H9 (cell line): ENCODE data around the gene ZNF576. TPM values are rescaled to one million over a fixed set of nuclear protein-coding genes. Genes with fewer than 3 reads are reported as not detected.

Source experiments
- DNase-seq: peaks from one replicate; pipeline ENCODE4 v3.0.0-alpha.2; 2017
- H2AFZ ChIP-seq: one replicate; pipeline ENCODE4 v1.6.1; 2013; ENCODE audit warnings: mild to moderate bottlenecking, low read length, control low read depth, moderate library complexity
- H2AK5ac ChIP-seq: 2 replicates; pipeline ENCODE4 v1.6.1; 2013; ENCODE audit warnings: low read length, control low read depth, mixed read lengths; ENCODE audit not compliant: insufficient read length
- H2BK120ac ChIP-seq: one replicate; pipeline ENCODE4 v1.6.1; 2013; ENCODE audit warnings: low read depth, mild to moderate bottlenecking, low read length, control low read depth, inconsistent platforms; ENCODE audit not compliant: poor library complexity, severe bottlenecking
- H2BK12ac ChIP-seq: 2 replicates; pipeline ENCODE4 v1.6.1; 2013; ENCODE audit warnings: low read length, control low read depth, mixed read lengths, low read depth; ENCODE audit not compliant: insufficient read length
- H2BK15ac ChIP-seq: 2 replicates; pipeline ENCODE4 v1.6.1; 2013; ENCODE audit warnings: low read depth, low read length, control low read depth
- H2BK20ac ChIP-seq: one replicate; pipeline ENCODE4 v1.6.1; 2013; ENCODE audit warnings: low read depth, mild to moderate bottlenecking, low read length, control low read depth, inconsistent platforms; ENCODE audit not compliant: poor library complexity, severe bottlenecking
- H2BK5ac ChIP-seq: 2 replicates; pipeline ENCODE4 v1.6.1; 2013; ENCODE audit warnings: low read length, control low read depth, mixed read lengths; ENCODE audit not compliant: insufficient read length
- H3K14ac ChIP-seq: 2 replicates; pipeline ENCODE4 v1.6.1; 2013; ENCODE audit warnings: low read length, control low read depth; ENCODE audit not compliant: insufficient read depth
- H3K18ac ChIP-seq: 2 replicates; pipeline ENCODE4 v1.6.1; 2013; ENCODE audit warnings: low read depth, mild to moderate bottlenecking, mixed read lengths, low read length, control low read depth; ENCODE audit not compliant: insufficient read length
- H3K23ac ChIP-seq: 2 replicates; pipeline ENCODE4 v1.6.1; 2013; ENCODE audit warnings: low read length, control low read depth, mixed read lengths, low read depth; ENCODE audit not compliant: insufficient read length
- H3K23me2 ChIP-seq: 2 replicates; pipeline ENCODE4 v1.6.1; 2013; ENCODE audit warnings: low read depth, mild to moderate bottlenecking, mixed read lengths, low read length, control low read depth; ENCODE audit not compliant: insufficient read length, poor library complexity, severe bottlenecking
- H3K27ac ChIP-seq: 2 replicates; pipeline ENCODE4 v1.5.1; 2013; ENCODE audit warnings: low read length, control low read depth, mixed read lengths, low read depth; ENCODE audit not compliant: insufficient read length
- H3K27me3 ChIP-seq: 2 replicates; pipeline ENCODE4 v1.6.1; 2013; ENCODE audit warnings: low read length, control low read depth, inconsistent platforms; ENCODE audit not compliant: insufficient read depth
- H3K4ac ChIP-seq: 2 replicates; pipeline ENCODE4 v1.6.1; 2013; ENCODE audit warnings: low read depth, mild to moderate bottlenecking, control low read depth, inconsistent platforms, low read length, moderate library complexity
- H3K4me1 ChIP-seq: 2 replicates; pipeline ENCODE4 v1.6.1; 2013; ENCODE audit warnings: low read length, control low read depth, inconsistent platforms; ENCODE audit not compliant: insufficient read depth
- H3K4me2 ChIP-seq: 2 replicates; pipeline ENCODE4 v1.6.1; 2013; ENCODE audit warnings: low read length, control low read depth, mixed read lengths; ENCODE audit not compliant: insufficient read length, insufficient read depth
- H3K56ac ChIP-seq: 2 replicates; pipeline ENCODE4 v1.6.1; 2013; ENCODE audit warnings: low read depth, mild to moderate bottlenecking, mixed read lengths, low read length, control low read depth; ENCODE audit not compliant: insufficient read length
- H3K79me1 ChIP-seq: 2 replicates; pipeline ENCODE4 v1.6.1; 2013; ENCODE audit warnings: low read depth, mild to moderate bottlenecking, moderate library complexity, low read length, control low read depth, inconsistent platforms; ENCODE audit not compliant: insufficient read depth, poor library complexity, severe bottlenecking
- H3K79me2 ChIP-seq: 2 replicates; pipeline ENCODE4 v1.6.1; 2013; ENCODE audit warnings: low read length, control low read depth, inconsistent platforms; ENCODE audit not compliant: insufficient read depth
- H3K9ac ChIP-seq: 2 replicates; pipeline ENCODE4 v1.6.1; 2013; ENCODE audit warnings: low read length, control low read depth, mixed read lengths; ENCODE audit not compliant: insufficient read length; ENCODE audit errors: extremely low read depth
- H3K9me3 ChIP-seq: one replicate; pipeline ENCODE4 v1.6.1; 2013; ENCODE audit warnings: low read depth, low read length, inconsistent platforms; ENCODE audit not compliant: control insufficient read depth
- H3T11ph ChIP-seq: one replicate; pipeline ENCODE4 v1.6.1; 2013; ENCODE audit warnings: mild to moderate bottlenecking, low read length, control low read depth, inconsistent platforms
- H4K20me1 ChIP-seq: one replicate; pipeline ENCODE4 v1.6.1; 2013; ENCODE audit not compliant: control insufficient read depth, insufficient read length, insufficient read depth
- H4K5ac ChIP-seq: 2 replicates; pipeline ENCODE4 v1.6.1; 2013; ENCODE audit warnings: low read depth, mild to moderate bottlenecking, mixed read lengths, low read length, control low read depth; ENCODE audit not compliant: insufficient read length
- H4K8ac ChIP-seq: replicated peaks from 2 replicates; pipeline ENCODE4 v1.6.1; 2013; ENCODE audit warnings: low read length, control low read depth, mixed read lengths, low read depth; ENCODE audit not compliant: insufficient read length
- H4K91ac ChIP-seq: 2 replicates; pipeline ENCODE4 v1.6.1; 2013; ENCODE audit warnings: low read depth, mild to moderate bottlenecking, moderate library complexity, mixed read lengths, low read length, control low read depth; ENCODE audit not compliant: insufficient read length
- H3K27ac Mint-ChIP-seq, 3 experiments: 2 replicates in 2 of 3; 3 replicates in 1 of 3; pipeline ENCODE4 v1.8.0; 2020 to 2021; ENCODE audit warnings: mixed read lengths in 3 of 3, mild to moderate bottlenecking in 1 of 3, moderate library complexity in 1 of 3
- H3K27me3 Mint-ChIP-seq: 2 replicates; pipeline ENCODE4 v1.8.0; 2021; ENCODE audit warnings: low read depth, mild to moderate bottlenecking, moderate library complexity, mixed read lengths
- H3K36me3 Mint-ChIP-seq, 3 experiments: 2 replicates in 2 of 3; 3 replicates in 1 of 3; pipeline ENCODE4 v1.8.0; 2020 to 2021; ENCODE audit warnings: low read depth in 3 of 3, mixed read lengths in 3 of 3; ENCODE audit not compliant: insufficient read depth in 1 of 3
- H3K4me1 Mint-ChIP-seq, 2 experiments: 2 replicates each; pipeline ENCODE4 v1.8.0; 2020; ENCODE audit warnings: mixed read lengths in 2 of 2
- H3K4me3 Mint-ChIP-seq, 2 experiments: 2 replicates in 1 of 2; 3 replicates in 1 of 2; pipeline ENCODE4 v1.8.0; 2020 to 2021; ENCODE audit warnings: mild to moderate bottlenecking in 2 of 2, mixed read lengths in 2 of 2, moderate library complexity in 1 of 2
- H3K9me3 Mint-ChIP-seq, 2 experiments: 2 replicates in 1 of 2; 3 replicates in 1 of 2; pipeline ENCODE4 v1.8.0; 2020; ENCODE audit warnings: mild to moderate bottlenecking in 2 of 2, mixed read lengths in 2 of 2, moderate library complexity in 1 of 2
- WGBS: extraction: QIAGEN DNeasy Blood & Tissue Kit; methylation state at CpG from one replicate; pipeline ENCODE4 v1.1.7; 2013; ENCODE audit warnings: missing lambda C conversion rate, low lambda C conversion rate, mixed read lengths; ENCODE audit not compliant: insufficient read length; ENCODE audit errors: extremely low coverage; 5-methylcytosine and 5-hydroxymethylcytosine counted together
- total RNA-seq: library from RNA; stranded (reverse); gene quantifications from 2 replicates; pipeline ENCODE4 v1.2.1, GENCODE V29; 2021
- TF ChIP-seq, protein P1 (sequence below): fragments of 200-600 bp; sonication (generic); conservative IDR thresholded peaks from 3 replicates; pipeline ENCODE4 v1.8.0; 2021; ENCODE audit warnings: antibody characterized with exemption, mild to moderate bottlenecking

The ZNF576 gene
- total RNA-seq, 1 experiment from 2014 or later: 19.7 TPM

DNA sequence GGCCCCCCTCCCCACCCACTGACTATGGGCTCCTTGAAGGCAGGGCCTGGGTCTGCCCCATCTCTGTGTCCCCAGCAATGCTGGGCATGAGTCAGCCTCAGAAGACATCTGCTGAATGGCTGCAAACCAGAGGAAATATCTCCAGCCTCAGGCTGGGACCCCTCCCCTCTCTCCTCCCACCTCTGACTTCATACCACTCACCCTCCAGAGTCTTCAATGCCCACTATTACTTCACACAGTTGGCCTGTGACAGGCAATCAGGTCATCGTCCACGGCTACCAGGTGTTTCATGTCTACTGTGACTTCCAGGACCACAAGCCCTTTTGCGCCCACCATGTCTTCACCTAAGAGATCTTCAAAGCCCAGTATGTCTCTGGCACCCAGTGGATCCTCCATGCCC lies 15.4 kb downstream of the ZNF576 start, which contains the start of gene SRRM5:
Gene SRRM5, plus strand, starts transcription at position 301 of the 400 bp plus-strand sequence. Its CDS starts 34 bp downstream, at position 335.
- H4K5ac ChIP-seq: no peak within 1 kb of the TSS
- H3K4me1 ChIP-seq: no peaks in the 10 kb centered on the region
- no peak within 1 kb of the TSS for H3K9ac ChIP-seq
- H2BK15ac ChIP-seq: no peak within 1 kb of the TSS
- H3K4me2 ChIP-seq: no peak within 1 kb of the TSS
- Mint-ChIP-seq H3K27ac (peak within 1 kb of the TSS in 2 of 3 experiments; percentile 36 to 89; a peak in 3 of 7 replicates), H3K27me3 (no peaks in the 10 kb centered on the region; the same call in 1 of the 2 replicates), H3K4me1 (peaks cover 7 to 8% of the 10 kb centered on the region in 2 experiments), H3K4me3 (peak within 1 kb of the TSS in 1 of 2 experiments; percentile 10; a peak in 1 of 5 replicates), H3K9me3 (peaks cover 3% of the 10 kb centered on the region in 2 experiments; a peak in 4 of 5 replicates), H3K36me3 (peaks cover 33 to 44% (median 42%) of the 10 kb centered on the region in 3 experiments)
- H3K9me3 ChIP-seq: no peaks in the 10 kb centered on the region
- H2AK5ac ChIP-seq: no peak within 1 kb of the TSS
- H3K79me2 ChIP-seq: no peaks in the 10 kb centered on the region
- no peak within 1 kb of the TSS for H3K18ac ChIP-seq
- H2BK120ac ChIP-seq: no peak within 1 kb of the TSS
- H4K91ac ChIP-seq: no peak within 1 kb of the TSS
- H3T11ph ChIP-seq: no peak within 1 kb of the TSS
- H4K8ac ChIP-seq: no peak within 1 kb of the TSS
- no peak within 1 kb of the TSS for H3K27ac ChIP-seq
- H2BK5ac ChIP-seq: no peak within 1 kb of the TSS
- H3K23me2 ChIP-seq: no peaks in the 10 kb centered on the region
- H2AFZ ChIP-seq: no peak within 1 kb of the TSS
- H2BK20ac ChIP-seq: no peak within 1 kb of the TSS
- WGBS: no CpG with 5 or more reads among the region's 3 CpGs
- no peaks in the 10 kb centered on the region for H3K79me1 ChIP-seq
- TF ChIP-seq, protein P1, sequence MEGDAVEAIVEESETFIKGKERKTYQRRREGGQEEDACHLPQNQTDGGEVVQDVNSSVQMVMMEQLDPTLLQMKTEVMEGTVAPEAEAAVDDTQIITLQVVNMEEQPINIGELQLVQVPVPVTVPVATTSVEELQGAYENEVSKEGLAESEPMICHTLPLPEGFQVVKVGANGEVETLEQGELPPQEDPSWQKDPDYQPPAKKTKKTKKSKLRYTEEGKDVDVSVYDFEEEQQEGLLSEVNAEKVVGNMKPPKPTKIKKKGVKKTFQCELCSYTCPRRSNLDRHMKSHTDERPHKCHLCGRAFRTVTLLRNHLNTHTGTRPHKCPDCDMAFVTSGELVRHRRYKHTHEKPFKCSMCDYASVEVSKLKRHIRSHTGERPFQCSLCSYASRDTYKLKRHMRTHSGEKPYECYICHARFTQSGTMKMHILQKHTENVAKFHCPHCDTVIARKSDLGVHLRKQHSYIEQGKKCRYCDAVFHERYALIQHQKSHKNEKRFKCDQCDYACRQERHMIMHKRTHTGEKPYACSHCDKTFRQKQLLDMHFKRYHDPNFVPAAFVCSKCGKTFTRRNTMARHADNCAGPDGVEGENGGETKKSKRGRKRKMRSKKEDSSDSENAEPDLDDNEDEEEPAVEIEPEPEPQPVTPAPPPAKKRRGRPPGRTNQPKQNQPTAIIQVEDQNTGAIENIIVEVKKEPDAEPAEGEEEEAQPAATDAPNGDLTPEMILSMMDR: no peak
- H2BK12ac ChIP-seq: no peak within 1 kb of the TSS
- H4K20me1 ChIP-seq: no peaks in the 10 kb centered on the region
- no peak within 1 kb of the TSS; the same call in 1 of the 2 replicates for H3K14ac ChIP-seq
- H3K4ac ChIP-seq: no peak within 1 kb of the TSS
- no peak for DNase-seq
- H3K27me3 ChIP-seq: no peaks in the 10 kb centered on the region
- H3K56ac ChIP-seq: no peak within 1 kb of the TSS
- no peak within 1 kb of the TSS for H3K23ac ChIP-seq
